ENCODE data around the gene BUB3. TPM values are rescaled to one million over a fixed set of nuclear protein-coding genes. Genes with fewer than 3 reads are reported as not detected.

The BUB3 gene
- total and polyA plus RNA-seq, 2 of the 13 experiments (the other 11 are each of a cell fraction or from before 2014, with no cell fraction given): 174 to 188 TPM

- TF ChIP-seq ZNF878 (CRISPR knock-in tag; IDR thresholded peaks at IDR 0.05) (no peak), BORCS8-MEF2B (CRISPR knock-in tag; IDR thresholded peaks at IDR 0.05) (no peak), ZFP36L1 (CRISPR knock-in tag; IDR thresholded peaks at IDR 0.05) (no peak), SMAD9 (CRISPR knock-in tag; IDR thresholded peaks at IDR 0.05) (no peak), AHDC1 (CRISPR knock-in tag; IDR thresholded peaks at IDR 0.05; ENCODE audit: borderline replicate concordance) (0 out of 2 replicates have a peak, but pooled peaks have one; percentile 4), ZNF276 (CRISPR knock-in tag; IDR thresholded peaks at IDR 0.05; ENCODE audit: low read depth) (no peak), ERF (CRISPR knock-in tag; IDR thresholded peaks at IDR 0.05) (0 out of 2 replicates have a peak, but pooled peaks have one; percentile 3), TEAD2 (CRISPR knock-in tag; IDR thresholded peaks at IDR 0.05) (no peak), ZNF138 (CRISPR knock-in tag; IDR thresholded peaks at IDR 0.05; ENCODE audit: low read depth) (no peak), ZNF572 (CRISPR knock-in tag; IDR thresholded peaks at IDR 0.05) (0 out of 2 replicates have a peak, but pooled peaks have one; percentile 7), ZFP91 (CRISPR knock-in tag; IDR thresholded peaks at IDR 0.05; ENCODE audit: borderline replicate concordance) (no peak), IKZF1 (IDR thresholded peaks at IDR 0.05) (no peak), RORA (CRISPR knock-in tag; IDR thresholded peaks at IDR 0.05) (no peak), PITX1 (CRISPR knock-in tag; IDR thresholded peaks at IDR 0.05) (no peak)
These were observed 13.8 kb upstream of the BUB3 start (continued) for GRCh38 chr10:123140164-123140982.

Measured in HepG2 (cell line).